GM10248 (cell line): Measurements from ENCODE around the gene FBLN1.

Source experiments
- CTCF ChIA-PET: fragments of 300-600 bp; sonication (Branson Sonifier 250); formaldehyde crosslinking; extraction: SDS; loops from one replicate; lab custom pipeline; 2021; ENCODE audit warnings: antibody characterized with exemption; lab: Yijun Ruan, JAX
- POLR2A ChIA-PET: fragments of 350-650 bp; sonication (Branson Sonifier 250); formaldehyde crosslinking; extraction: SDS; loops from one replicate; lab custom pipeline; 2020; ENCODE audit warnings: antibody characterized with exemption; lab: Yijun Ruan, JAX
- DNase-seq: peaks from one replicate; pipeline ENCODE4 v3.0.0; 2012; ENCODE audit errors: extremely low spot score
- TF ChIP-seq, protein P1 (sequence below): IDR thresholded peaks from 2 replicates; pipeline ENCODE4 v1.5.1; 2012; ENCODE audit warnings: mild to moderate bottlenecking, low read depth; ENCODE audit errors: extremely low read depth, missing control alignments, control extremely low read depth

Gene FBLN1

GRCh38 chr22:45543243-45543642 is 40.6 kb downstream of the FBLN1 start:
- CTCF ChIA-PET: interaction anchor here (0.8 kb wide), 1 partner anchor 11 kb away, joined by 4 read pairs; no protein-coding TSS in a partner anchor
- DNase-seq: no peak
- POLR2A ChIA-PET: no interaction called here

GRCh38 chr22:45544588-45545170 is 42.0 kb downstream of the FBLN1 start:
- no peak for DNase-seq
- TF ChIP-seq, protein P1, sequence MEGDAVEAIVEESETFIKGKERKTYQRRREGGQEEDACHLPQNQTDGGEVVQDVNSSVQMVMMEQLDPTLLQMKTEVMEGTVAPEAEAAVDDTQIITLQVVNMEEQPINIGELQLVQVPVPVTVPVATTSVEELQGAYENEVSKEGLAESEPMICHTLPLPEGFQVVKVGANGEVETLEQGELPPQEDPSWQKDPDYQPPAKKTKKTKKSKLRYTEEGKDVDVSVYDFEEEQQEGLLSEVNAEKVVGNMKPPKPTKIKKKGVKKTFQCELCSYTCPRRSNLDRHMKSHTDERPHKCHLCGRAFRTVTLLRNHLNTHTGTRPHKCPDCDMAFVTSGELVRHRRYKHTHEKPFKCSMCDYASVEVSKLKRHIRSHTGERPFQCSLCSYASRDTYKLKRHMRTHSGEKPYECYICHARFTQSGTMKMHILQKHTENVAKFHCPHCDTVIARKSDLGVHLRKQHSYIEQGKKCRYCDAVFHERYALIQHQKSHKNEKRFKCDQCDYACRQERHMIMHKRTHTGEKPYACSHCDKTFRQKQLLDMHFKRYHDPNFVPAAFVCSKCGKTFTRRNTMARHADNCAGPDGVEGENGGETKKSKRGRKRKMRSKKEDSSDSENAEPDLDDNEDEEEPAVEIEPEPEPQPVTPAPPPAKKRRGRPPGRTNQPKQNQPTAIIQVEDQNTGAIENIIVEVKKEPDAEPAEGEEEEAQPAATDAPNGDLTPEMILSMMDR: no peak
- CTCF ChIA-PET: no interaction called here
- POLR2A ChIA-PET: no interaction called here

More at GRCh38 chr22:45543243-45543642, 40.6 kb downstream of the FBLN1 start:
- TF ChIP-seq, protein P1: no peak

GRCh38 chr22:45546333-45547015 is 43.8 kb downstream of the FBLN1 start:
- POLR2A ChIA-PET: no interaction called here
- TF ChIP-seq, protein P1: no peak
- CTCF ChIA-PET: no interaction called here
- DNase-seq: no peak

- POLR2A ChIA-PET: no interaction called here
- CTCF ChIA-PET: no interaction called here
- DNase-seq: no peak
- TF ChIP-seq, protein P1: no peak
Measured at GRCh38 chr22:45547016-45547345, 44.3 kb downstream of the FBLN1 start.

DNA sequence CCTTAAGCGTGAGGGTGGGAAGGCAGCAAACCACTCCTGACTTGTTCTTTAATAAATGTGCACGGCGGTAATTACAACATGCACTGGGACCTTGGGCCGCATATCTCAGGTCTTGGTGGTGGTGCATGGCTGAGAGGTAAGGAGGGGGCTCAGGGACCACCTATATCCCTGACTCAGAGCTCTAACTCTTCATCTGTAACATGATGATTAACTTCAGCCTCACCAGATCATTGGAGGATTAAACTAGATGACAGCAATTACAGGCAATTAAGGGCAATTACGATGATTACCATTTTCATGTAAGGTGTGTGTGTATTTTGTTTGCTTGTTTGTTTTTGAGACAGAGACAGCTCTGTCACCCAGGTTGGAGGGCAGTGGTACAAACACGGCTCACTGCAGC is 45.0 kb downstream of the FBLN1 start:
- ChIA-PET POLR2A (no interaction called here), CTCF (interaction anchor here (0.7 kb wide), 1 partner anchor 10 kb away, joined by 3 read pairs; no protein-coding TSS in a partner anchor)
- DNase-seq: no peak
- TF ChIP-seq, protein P1: no peak

DNA sequence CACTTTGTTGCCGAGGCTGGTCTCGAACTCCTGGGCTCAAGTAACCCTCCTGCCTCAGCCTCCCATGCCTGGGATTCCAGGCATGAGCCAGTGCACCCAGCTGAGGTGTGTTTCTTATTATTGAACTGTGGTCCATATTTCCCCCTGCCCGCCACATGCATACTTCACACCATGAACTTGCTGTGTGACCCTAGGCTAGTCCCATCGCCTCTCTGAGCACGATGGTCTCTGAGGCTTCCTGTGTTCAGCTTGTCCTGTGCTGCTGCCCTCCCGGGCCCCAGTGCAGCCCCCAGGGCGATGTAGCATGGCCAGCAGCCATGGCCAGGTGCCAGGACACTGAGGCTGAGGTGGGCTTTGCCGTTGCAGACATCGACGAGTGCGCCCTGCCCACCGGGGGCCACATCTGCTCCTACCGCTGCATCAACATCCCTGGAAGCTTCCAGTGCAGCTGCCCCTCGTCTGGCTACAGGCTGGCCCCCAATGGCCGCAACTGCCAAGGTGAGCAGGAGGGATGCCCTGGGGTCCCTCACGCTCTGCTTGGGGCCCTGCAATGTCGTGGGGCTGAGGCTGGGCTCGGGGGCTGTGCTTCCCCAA is 45.7 kb downstream of the FBLN1 start:
- DNase-seq: no peak
- POLR2A ChIA-PET: no interaction called here
- CTCF ChIA-PET: interaction anchor here (0.7 kb wide), 1 partner anchor 10 kb away, joined by 3 read pairs; no protein-coding TSS in a partner anchor
- TF ChIP-seq, protein P1: no peak
